Measurements from ENCODE around the gene C17orf114.

- no peak for TF ChIP-seq CTCF (IDR thresholded peaks at IDR 0.05)
- no peak for TF ChIP-seq POLR2A (IDR thresholded peaks at IDR 0.05)
These were observed 49.0 kb upstream of the C17orf114 start for GRCh38 chr17:4851084-4851483.
